GM12878 (cell line): ENCODE data around the gene CDKN2A. TPM values are rescaled to one million over a fixed set of nuclear protein-coding genes. Genes with fewer than 3 reads are reported as not detected.

Experiments used
- ATAC-seq: fragments of 200-7000 bp; cut with Tn5 transposase; 3 replicates; pipeline ENCODE4 v1.9.1; 2020; ENCODE audit warnings: mild to moderate bottlenecking, moderate library complexity
- BruUV-seq: library from RNA; stranded (reverse); fragments of 400-500 nt; replicated peaks from 2 replicates; lab custom pipeline; 2021; lab: Mats Ljungman, UMichigan
- CTCF ChIA-PET: fragments of 300-600 bp; sonication (Branson Sonifier 250); formaldehyde crosslinking; extraction: SDS; loops from one replicate; lab custom pipeline; 2021; ENCODE audit warnings: inconsistent platforms; lab: Yijun Ruan, JAX
- POLR2A ChIA-PET: fragments of 350-600 bp; formaldehyde crosslinking; extraction: SDS; loops from one replicate; lab custom pipeline; 2021; ENCODE audit warnings: inconsistent platforms; lab: Charles Lee
- RAD21 ChIA-PET: fragments of 300-600 bp; sonication (Branson Sonifier 250); formaldehyde crosslinking; loops from one replicate; lab custom pipeline; 2023; ENCODE audit warnings: antibody characterized with exemption; ENCODE audit not compliant: unreplicated experiment; lab: Charles Lee
- SMC1A ChIA-PET: fragments of 300-600 bp; sonication (Branson Sonifier 250); formaldehyde crosslinking; loops from one replicate; lab custom pipeline; 2023; ENCODE audit not compliant: unreplicated experiment, uncharacterized antibody; lab: Charles Lee
- DNase-seq: peaks from one replicate; pipeline ENCODE4 v3.0.0-alpha.2; 2011; ENCODE audit warnings: low read depth, low spot score
- FAIRE-seq: peaks from 3 replicates; lab custom pipeline; 2011; peaks lifted over from hg19 to GRCh38; lab: Jason Lieb, UNC
- H2AFZ ChIP-seq: 2 replicates; pipeline ENCODE4 v1.6.0; 2011; ENCODE audit warnings: low read depth, low read length, control low read depth; ENCODE audit not compliant: control insufficient read depth
- H3K27ac ChIP-seq: 2 replicates; pipeline ENCODE4 v1.5.1; 2011; ENCODE audit warnings: control low read depth; ENCODE audit not compliant: control insufficient read depth, insufficient read depth
- H3K27me3 ChIP-seq, 2 experiments: replicated peaks in 1 of 2; 2 replicates each; pipeline versions ENCODE4 v1.6.0 to v1.6.1; 2011; ENCODE audit warnings: low read length in 1 of 2; ENCODE audit not compliant: control insufficient read depth in 2 of 2, insufficient read depth in 2 of 2
- H3K36me3 ChIP-seq, 2 experiments: 2 replicates each; pipeline ENCODE4 v1.5.1; 2011; ENCODE audit warnings: low read length in 1 of 2; ENCODE audit not compliant: control insufficient read depth in 2 of 2, insufficient read depth in 2 of 2
- H3K4me1 ChIP-seq: 2 replicates; pipeline ENCODE4 v1.6.1; 2011; ENCODE audit warnings: mild to moderate bottlenecking, low read length, moderate library complexity, mixed read lengths; ENCODE audit not compliant: control insufficient read depth, insufficient read depth
- H3K4me2 ChIP-seq: 2 replicates; pipeline ENCODE4 v1.6.0; 2011; ENCODE audit warnings: control low read depth; ENCODE audit not compliant: control insufficient read depth, insufficient read depth
- H3K4me3 ChIP-seq: fragments of 200-600 bp; sonication (generic); 2 replicates; pipeline ENCODE4 v1.5.1; 2016
- H3K79me2 ChIP-seq: 2 replicates; pipeline ENCODE4 v1.6.0; 2011; ENCODE audit warnings: low read length; ENCODE audit not compliant: control insufficient read depth, insufficient read depth
- H3K9ac ChIP-seq: 2 replicates; pipeline ENCODE4 v1.8.0; 2011; ENCODE audit warnings: low read length, control low read depth, mixed read lengths; ENCODE audit not compliant: control insufficient read depth, insufficient read depth
- H3K9me3 ChIP-seq: replicated peaks from 3 replicates; pipeline ENCODE4 v1.5.1; 2011; ENCODE audit warnings: mild to moderate bottlenecking, low read length; ENCODE audit not compliant: control insufficient read depth, insufficient read depth
- H4K20me1 ChIP-seq: 2 replicates; pipeline ENCODE4 v1.6.0; 2011; ENCODE audit not compliant: control insufficient read depth, insufficient read depth
- EGR1 ChIP-seq, 2 experiments: IDR thresholded peaks; 1 replicate in 1 of 2; 2 replicates in 1 of 2; pipeline ENCODE4 v1.6.1; 2011 to 2012; ENCODE audit warnings: low read depth in 2 of 2, low read length in 2 of 2, borderline replicate concordance in 1 of 2, mild to moderate bottlenecking in 1 of 2, moderate library complexity in 1 of 2
- POLR2A ChIP-seq: IDR thresholded peaks from 2 replicates; pipeline ENCODE4 v1.6.1; 2011; ENCODE audit warnings: low read depth, mild to moderate bottlenecking, low read length
- RAD51 ChIP-seq: fragments of 450-650 bp; IDR thresholded peaks from 2 replicates; pipeline ENCODE4 v1.6.1; 2016; ENCODE audit warnings: moderate library complexity, mild to moderate bottlenecking, inconsistent platforms
- TBL1XR1 ChIP-seq: IDR thresholded peaks from 2 replicates; pipeline ENCODE4 v1.6.1; 2012; ENCODE audit warnings: low read depth, low read length, improper control_type of control experiment
- YY1 ChIP-seq: IDR thresholded peaks from 2 replicates; pipeline ENCODE4 v1.6.1; 2011; ENCODE audit warnings: low read depth, mild to moderate bottlenecking, low read length
- WGBS: methylation state at CpG from one replicate; pipeline ENCODE4 v1.1.6; 2016; ENCODE audit warnings: low lambda C conversion rate; ENCODE audit not compliant: insufficient replicate concordance, insufficient coverage; ENCODE audit errors: missing lambda C conversion rate; 5-methylcytosine and 5-hydroxymethylcytosine counted together
- in situ Hi-C: fragments of 300-500 bp; cut with MboI; formaldehyde crosslinking; loops from 9 replicates; pipeline ENCODE4 v1.14.3; 2018; ENCODE audit warnings: mixed read lengths
- intact Hi-C: fragments of 100-400 bp; cut with micrococcal nuclease; formaldehyde crosslinking; loops from one replicate; pipeline ENCODE4 v1.14.2; 2022; ENCODE audit not compliant: unreplicated experiment
- polyA plus RNA-seq, 11 experiments: library from polyadenylated mRNA; depleted of rRNA in 4 of 11; unstranded in 6 of 11; stranded (reverse) in 5 of 11; fragments of >200 nt; fragmentation: Nextera tagmentation in 4 of 11; fragmentation: Illumina TruSeq in 1 of 11; extraction: Ambion mirVana in 4 of 11; extraction: Trizol in 1 of 11; gene quantifications; 1 replicate in 1 of 11; 2 replicates in 10 of 11; pipeline versions ENCODE4 v1.2.1 to v1.2.3, GENCODE V29; 2011 to 2016; ENCODE audit warnings: inconsistent platforms in 2 of 11, missing spikeins in 2 of 11, low read depth in 1 of 11
- total RNA-seq, 4 experiments: library from RNA; depleted of rRNA in 3 of 4; stranded (reverse); fragments of >200 nt in 3 of 4; fragmentation: Illumina TruSeq in 1 of 4; extraction: Trizol in 1 of 4; gene quantifications; 2 replicates each; pipeline versions ENCODE4 v1.2.1 to v1.2.3, GENCODE V29; 2013 to 2021
- TF ChIP-seq, protein P1 (sequence below): IDR thresholded peaks from 2 replicates; pipeline ENCODE4 v1.6.1; 2012; ENCODE audit warnings: low read depth, low read length, improper control_type of control experiment
- TF ChIP-seq, protein P2 (sequence below): IDR thresholded peaks from 2 replicates; pipeline ENCODE4 v1.6.1; 2011; ENCODE audit warnings: borderline replicate concordance, low read depth, mild to moderate bottlenecking, moderate library complexity, mixed read lengths, low read length; ENCODE audit not compliant: insufficient read depth; ENCODE audit errors: extremely low read length
- TF ChIP-seq, protein P3 (sequence below), 3 experiments: IDR thresholded peaks in 2 of 3; conservative IDR thresholded peaks in 1 of 3; 2 replicates each; pipeline ENCODE4 v1.5.1; 2011; ENCODE audit warnings: low read depth in 3 of 3, low read length in 3 of 3, mild to moderate bottlenecking in 3 of 3, control low read depth in 2 of 3, moderate library complexity in 2 of 3, inconsistent platforms in 1 of 3, mixed read lengths in 1 of 3; ENCODE audit not compliant: control insufficient read depth in 2 of 3, insufficient read depth in 1 of 3; ENCODE audit errors: extremely low read depth in 1 of 3
- TF ChIP-seq, protein P4 (sequence below): fragments of 450-650 bp; IDR thresholded peaks from 2 replicates; pipeline ENCODE4 v1.6.1; 2017; ENCODE audit warnings: antibody characterized with exemption, mild to moderate bottlenecking, moderate library complexity
- TF ChIP-seq, protein P5 (sequence below): fragments of 450-650 bp; IDR thresholded peaks from 2 replicates; pipeline ENCODE4 v1.6.1; 2016; ENCODE audit warnings: mild to moderate bottlenecking

Gene CDKN2A
- total and polyA plus RNA-seq, 10 of the 15 experiments (the other 5 are each of a cell fraction or from before 2014, with no cell fraction given), result 0.84 to 41.2 (median 18.4) TPM

DNA sequence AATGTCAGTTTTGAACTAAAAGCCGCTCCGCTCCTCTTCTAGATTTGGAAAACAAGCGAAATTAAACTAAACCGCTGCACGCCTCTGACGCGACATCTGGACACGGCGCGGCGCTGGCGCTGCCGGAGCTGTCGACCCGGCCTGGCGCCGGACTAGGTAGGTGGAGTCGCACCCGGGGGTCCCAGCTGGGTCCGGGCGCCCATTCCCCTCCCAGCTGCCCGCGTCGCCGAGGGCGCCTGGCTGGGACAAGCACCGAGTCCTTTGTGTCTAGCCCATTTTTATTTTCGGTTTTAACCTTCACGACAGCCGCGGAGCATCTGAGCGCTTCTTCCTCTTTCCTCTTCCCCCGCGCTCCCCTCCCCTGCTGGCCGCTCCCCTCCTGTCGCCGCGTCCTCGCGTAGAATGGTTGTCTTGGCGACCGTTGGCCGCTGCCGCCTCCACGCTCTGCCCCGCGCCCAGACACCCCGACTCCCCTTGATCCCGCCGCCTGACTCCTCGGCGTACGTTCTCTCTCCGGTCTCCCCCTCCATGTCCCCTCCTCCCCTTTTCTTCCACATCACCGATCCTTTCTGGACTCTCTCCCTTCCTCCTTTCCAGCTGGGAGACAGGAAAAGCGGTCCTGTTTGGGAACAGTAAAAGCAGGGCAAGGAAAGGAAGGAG, 944 bp upstream of the CDKN2A start (continued):
- TF ChIP-seq, protein P1, sequence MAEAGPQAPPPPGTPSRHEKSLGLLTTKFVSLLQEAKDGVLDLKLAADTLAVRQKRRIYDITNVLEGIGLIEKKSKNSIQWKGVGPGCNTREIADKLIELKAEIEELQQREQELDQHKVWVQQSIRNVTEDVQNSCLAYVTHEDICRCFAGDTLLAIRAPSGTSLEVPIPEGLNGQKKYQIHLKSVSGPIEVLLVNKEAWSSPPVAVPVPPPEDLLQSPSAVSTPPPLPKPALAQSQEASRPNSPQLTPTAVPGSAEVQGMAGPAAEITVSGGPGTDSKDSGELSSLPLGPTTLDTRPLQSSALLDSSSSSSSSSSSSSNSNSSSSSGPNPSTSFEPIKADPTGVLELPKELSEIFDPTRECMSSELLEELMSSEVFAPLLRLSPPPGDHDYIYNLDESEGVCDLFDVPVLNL, result no peak
- TF ChIP-seq, protein P2, sequence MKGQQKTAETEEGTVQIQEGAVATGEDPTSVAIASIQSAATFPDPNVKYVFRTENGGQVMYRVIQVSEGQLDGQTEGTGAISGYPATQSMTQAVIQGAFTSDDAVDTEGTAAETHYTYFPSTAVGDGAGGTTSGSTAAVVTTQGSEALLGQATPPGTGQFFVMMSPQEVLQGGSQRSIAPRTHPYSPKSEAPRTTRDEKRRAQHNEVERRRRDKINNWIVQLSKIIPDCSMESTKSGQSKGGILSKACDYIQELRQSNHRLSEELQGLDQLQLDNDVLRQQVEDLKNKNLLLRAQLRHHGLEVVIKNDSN, result no peak

DNA sequence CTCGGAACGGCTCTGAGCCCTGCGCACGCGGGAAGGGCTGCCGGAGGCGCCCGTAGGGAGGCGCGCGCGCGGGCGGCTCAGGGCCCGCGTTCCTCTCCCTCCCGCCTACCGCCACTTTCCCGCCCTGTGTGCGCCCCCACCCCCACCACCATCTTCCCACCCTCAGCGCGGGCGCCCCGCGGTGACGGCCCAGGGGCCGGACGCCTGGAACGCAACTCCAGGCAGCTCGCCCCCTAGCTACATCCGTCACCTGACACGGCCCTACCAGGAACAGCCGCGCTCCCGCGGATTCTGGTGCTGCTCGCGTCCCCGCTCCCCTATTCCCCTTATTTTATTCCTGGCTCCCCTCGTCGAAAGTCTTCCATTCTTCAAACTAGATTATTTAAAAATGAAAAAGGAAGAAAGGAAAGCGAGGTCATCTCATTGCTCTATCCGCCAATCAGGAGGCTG, 389 bp upstream of the CDKN2A start, which contains the start of gene CDKN2B-AS1:
TSS of gene CDKN2B-AS1 (plus strand) at position 236 of the 450 bp plus-strand sequence.
- H2AFZ ChIP-seq, result peak within 1 kb of the TSS; percentile 93
- CTCF ChIA-PET, result interaction anchor here (0.6 to 7.9 kb wide), 6 partner anchors 13 to 249 kb away, joined by 3 to 54 read pairs (median 4); partner anchors contain the start of gene CDKN2B
- TF ChIP-seq YY1 (peak; percentile 9; the same call in 1 of the 2 replicates), TBL1XR1 (no peak), RAD51 (peak; percentile 32; the same call in 1 of the 2 replicates), POLR2A (peak; percentile 55; the same call in 1 of the 2 replicates), EGR1 (IDR thresholded peaks at IDR 0.05; ENCODE audit: borderline replicate concordance in 1 of 2, low read depth in 2 of 2, low read length in 2 of 2) (peak in 1 of 2 experiments; percentile 28; a peak in 1 of 3 replicates)
- TF ChIP-seq, protein P3, sequence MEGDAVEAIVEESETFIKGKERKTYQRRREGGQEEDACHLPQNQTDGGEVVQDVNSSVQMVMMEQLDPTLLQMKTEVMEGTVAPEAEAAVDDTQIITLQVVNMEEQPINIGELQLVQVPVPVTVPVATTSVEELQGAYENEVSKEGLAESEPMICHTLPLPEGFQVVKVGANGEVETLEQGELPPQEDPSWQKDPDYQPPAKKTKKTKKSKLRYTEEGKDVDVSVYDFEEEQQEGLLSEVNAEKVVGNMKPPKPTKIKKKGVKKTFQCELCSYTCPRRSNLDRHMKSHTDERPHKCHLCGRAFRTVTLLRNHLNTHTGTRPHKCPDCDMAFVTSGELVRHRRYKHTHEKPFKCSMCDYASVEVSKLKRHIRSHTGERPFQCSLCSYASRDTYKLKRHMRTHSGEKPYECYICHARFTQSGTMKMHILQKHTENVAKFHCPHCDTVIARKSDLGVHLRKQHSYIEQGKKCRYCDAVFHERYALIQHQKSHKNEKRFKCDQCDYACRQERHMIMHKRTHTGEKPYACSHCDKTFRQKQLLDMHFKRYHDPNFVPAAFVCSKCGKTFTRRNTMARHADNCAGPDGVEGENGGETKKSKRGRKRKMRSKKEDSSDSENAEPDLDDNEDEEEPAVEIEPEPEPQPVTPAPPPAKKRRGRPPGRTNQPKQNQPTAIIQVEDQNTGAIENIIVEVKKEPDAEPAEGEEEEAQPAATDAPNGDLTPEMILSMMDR (IDR thresholded peaks at IDR 0.05 in 2 of 3, conservative IDR thresholded peaks at IDR 0.05 in 1 of 3; ENCODE audit: control insufficient read depth in 2 of 3, extremely low read depth in 1 of 3, insufficient read depth in 1 of 3, low read depth in 3 of 3, low read length in 3 of 3), result peak in 1 of 3 experiments; percentile 4; a peak in 3 of 6 replicates
- TF ChIP-seq, protein P4, sequence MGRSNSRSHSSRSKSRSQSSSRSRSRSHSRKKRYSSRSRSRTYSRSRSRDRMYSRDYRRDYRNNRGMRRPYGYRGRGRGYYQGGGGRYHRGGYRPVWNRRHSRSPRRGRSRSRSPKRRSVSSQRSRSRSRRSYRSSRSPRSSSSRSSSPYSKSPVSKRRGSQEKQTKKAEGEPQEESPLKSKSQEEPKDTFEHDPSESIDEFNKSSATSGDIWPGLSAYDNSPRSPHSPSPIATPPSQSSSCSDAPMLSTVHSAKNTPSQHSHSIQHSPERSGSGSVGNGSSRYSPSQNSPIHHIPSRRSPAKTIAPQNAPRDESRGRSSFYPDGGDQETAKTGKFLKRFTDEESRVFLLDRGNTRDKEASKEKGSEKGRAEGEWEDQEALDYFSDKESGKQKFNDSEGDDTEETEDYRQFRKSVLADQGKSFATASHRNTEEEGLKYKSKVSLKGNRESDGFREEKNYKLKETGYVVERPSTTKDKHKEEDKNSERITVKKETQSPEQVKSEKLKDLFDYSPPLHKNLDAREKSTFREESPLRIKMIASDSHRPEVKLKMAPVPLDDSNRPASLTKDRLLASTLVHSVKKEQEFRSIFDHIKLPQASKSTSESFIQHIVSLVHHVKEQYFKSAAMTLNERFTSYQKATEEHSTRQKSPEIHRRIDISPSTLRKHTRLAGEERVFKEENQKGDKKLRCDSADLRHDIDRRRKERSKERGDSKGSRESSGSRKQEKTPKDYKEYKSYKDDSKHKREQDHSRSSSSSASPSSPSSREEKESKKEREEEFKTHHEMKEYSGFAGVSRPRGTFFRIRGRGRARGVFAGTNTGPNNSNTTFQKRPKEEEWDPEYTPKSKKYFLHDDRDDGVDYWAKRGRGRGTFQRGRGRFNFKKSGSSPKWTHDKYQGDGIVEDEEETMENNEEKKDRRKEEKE, result no peak
- TF ChIP-seq, protein P5, sequence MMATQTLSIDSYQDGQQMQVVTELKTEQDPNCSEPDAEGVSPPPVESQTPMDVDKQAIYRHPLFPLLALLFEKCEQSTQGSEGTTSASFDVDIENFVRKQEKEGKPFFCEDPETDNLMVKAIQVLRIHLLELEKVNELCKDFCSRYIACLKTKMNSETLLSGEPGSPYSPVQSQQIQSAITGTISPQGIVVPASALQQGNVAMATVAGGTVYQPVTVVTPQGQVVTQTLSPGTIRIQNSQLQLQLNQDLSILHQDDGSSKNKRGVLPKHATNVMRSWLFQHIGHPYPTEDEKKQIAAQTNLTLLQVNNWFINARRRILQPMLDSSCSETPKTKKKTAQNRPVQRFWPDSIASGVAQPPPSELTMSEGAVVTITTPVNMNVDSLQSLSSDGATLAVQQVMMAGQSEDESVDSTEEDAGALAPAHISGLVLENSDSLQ, result peak; percentile 30; the same call in 1 of the 2 replicates

More for the DNA sequence above, 389 bp upstream of the CDKN2A start, which contains the start of gene CDKN2B-AS1:
- Histone ChIP-seq H3K27ac (peak within 1 kb of the TSS; percentile 91), H3K79me2 (peaks cover 34% of the 10 kb centered on the region), H4K20me1 (no peaks in the 10 kb centered on the region), H3K9ac (peak within 1 kb of the TSS; percentile 93), H3K4me1 (peaks cover 4% of the 10 kb centered on the region; the same call in 1 of the 2 replicates), H3K4me3 (peak within 1 kb of the TSS; percentile 89), H3K27me3 (no peaks in the 10 kb centered on the region), H3K36me3 (no peaks in the 10 kb centered on the region), H3K9me3 (peaks cover 3% of the 10 kb centered on the region; the same call in 2 of the 3 replicates), H3K4me2 (peak within 1 kb of the TSS; percentile 96)
- in situ Hi-C loops, result no loop called here
- ATAC-seq (peak; percentile 66), FAIRE-seq (peak; percentile 70), DNase-seq (no peak)
- SMC1A ChIA-PET, result interaction anchor here (0.5 to 3.8 kb wide), 4 partner anchors 9 to 187 kb away, joined by 3 to 16 read pairs (median 4); partner anchors contain the start of gene CDKN2B
- 2% methylated on average over 15 of the region's 43 CpGs for WGBS
- intact Hi-C loops, result loop anchor here (5.0 kb wide), 1 partner anchor 162 kb away; no protein-coding TSS in a partner anchor
- POLR2A ChIA-PET, result no interaction called here
- no TSS peak for BruUV-seq
- RAD21 ChIA-PET, result interaction anchor here (1.4 to 1.9 kb wide), 3 partner anchors 8 to 181 kb away, joined by 3 to 6 read pairs (median 4); partner anchors contain the start of gene CDKN2B
